ENCODE results near the gene CTNNBL1. TPM values are rescaled to one million over a fixed set of nuclear protein-coding genes. Genes with fewer than 3 reads are reported as not detected.

CTNNBL1 gene
- total RNA-seq, 1 experiment from 2014 or later: 49.9 TPM

DNA sequence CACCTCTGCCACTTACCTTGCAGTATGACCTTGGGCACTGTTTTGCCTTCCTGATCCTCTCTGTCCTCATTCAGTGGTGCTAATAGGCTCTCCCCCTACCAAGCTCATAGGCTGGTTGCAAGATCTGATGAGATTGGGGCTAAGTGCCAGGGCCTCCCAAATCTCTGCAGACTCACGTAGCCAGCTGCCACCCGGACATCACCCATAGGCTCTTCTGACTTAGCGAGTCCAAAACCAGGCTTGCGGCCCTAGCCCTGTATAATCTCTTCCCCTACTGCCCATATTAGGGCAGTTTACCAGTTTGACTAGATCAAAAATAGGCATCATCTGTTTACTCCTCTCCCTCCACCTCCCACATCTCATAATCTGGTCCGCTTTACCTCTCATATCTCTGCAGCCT lies 154.9 kb downstream of the CTNNBL1 start:
- ATAC-seq (no peak), DNase-seq (no peak)
- Histone ChIP-seq H3K9me2 (replicated peaks; ENCODE audit: low read length) (no peaks in the 10 kb centered on the region), H3F3A (ENCODE audit: low read length, unreplicated experiment) (no peaks in the 10 kb centered on the region), H3K9me3 (ENCODE audit: low read length) (no peaks in the 10 kb centered on the region), H3K79me2 (ENCODE audit: low read length) (no peaks in the 10 kb centered on the region), H3K4me3 (ENCODE audit: low read length) (no peak overlapping the region), H3K4me2 (ENCODE audit: low read length) (no peak overlapping the region), H4K20me1 (ENCODE audit: low read length) (no peaks in the 10 kb centered on the region), H3K4me1 (ENCODE audit: insufficient read depth, low read length) (no peaks in the 10 kb centered on the region), H3K27me3 (ENCODE audit: low read length) (no peaks in the 10 kb centered on the region), H3K36me3 (ENCODE audit: low read depth, low read length) (peaks cover under 1% of the 10 kb centered on the region), H3K9ac (ENCODE audit: low read length) (no peak overlapping the region), H3K27ac (ENCODE audit: low read length) (no peak overlapping the region), H2AFZ (ENCODE audit: low read length) (no peak overlapping the region)
- BruUV-seq (replicated peaks): no TSS peak
- TF ChIP-seq EZH2 (IDR thresholded peaks at IDR 0.05; ENCODE audit: low read length, unreplicated experiment) (no peak), EZH2phosphoT487 (IDR thresholded peaks at IDR 0.05; ENCODE audit: borderline replicate concordance, low read length) (no peak)
- TF ChIP-seq, protein P1, sequence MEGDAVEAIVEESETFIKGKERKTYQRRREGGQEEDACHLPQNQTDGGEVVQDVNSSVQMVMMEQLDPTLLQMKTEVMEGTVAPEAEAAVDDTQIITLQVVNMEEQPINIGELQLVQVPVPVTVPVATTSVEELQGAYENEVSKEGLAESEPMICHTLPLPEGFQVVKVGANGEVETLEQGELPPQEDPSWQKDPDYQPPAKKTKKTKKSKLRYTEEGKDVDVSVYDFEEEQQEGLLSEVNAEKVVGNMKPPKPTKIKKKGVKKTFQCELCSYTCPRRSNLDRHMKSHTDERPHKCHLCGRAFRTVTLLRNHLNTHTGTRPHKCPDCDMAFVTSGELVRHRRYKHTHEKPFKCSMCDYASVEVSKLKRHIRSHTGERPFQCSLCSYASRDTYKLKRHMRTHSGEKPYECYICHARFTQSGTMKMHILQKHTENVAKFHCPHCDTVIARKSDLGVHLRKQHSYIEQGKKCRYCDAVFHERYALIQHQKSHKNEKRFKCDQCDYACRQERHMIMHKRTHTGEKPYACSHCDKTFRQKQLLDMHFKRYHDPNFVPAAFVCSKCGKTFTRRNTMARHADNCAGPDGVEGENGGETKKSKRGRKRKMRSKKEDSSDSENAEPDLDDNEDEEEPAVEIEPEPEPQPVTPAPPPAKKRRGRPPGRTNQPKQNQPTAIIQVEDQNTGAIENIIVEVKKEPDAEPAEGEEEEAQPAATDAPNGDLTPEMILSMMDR (conservative IDR thresholded peaks at IDR 0.05; ENCODE audit: low read depth, low read length): no peak
- intact Hi-C loops (cut with micrococcal nuclease): no loop called here
- POLR2A ChIA-PET (ENCODE audit: unreplicated experiment): no interaction called here
- CTCF ChIA-PET: no interaction called here

- H3K9me3 ChIP-seq (ENCODE audit: low read length): no peaks in the 10 kb centered on the region
- H4K20me1 ChIP-seq (ENCODE audit: low read length): no peaks in the 10 kb centered on the region
- ChIA-PET POLR2A (ENCODE audit: unreplicated experiment) (no interaction called here), CTCF (no interaction called here)
- H3K4me2 ChIP-seq (ENCODE audit: low read length): no peak overlapping the region
- intact Hi-C loops (cut with micrococcal nuclease): no loop called here
- no peaks in the 10 kb centered on the region for H3K9me2 ChIP-seq (replicated peaks; ENCODE audit: low read length)
- H3K27ac ChIP-seq (ENCODE audit: low read length): no peak overlapping the region
- no peak overlapping the region for H3K4me3 ChIP-seq (ENCODE audit: low read length)
- no peaks in the 10 kb centered on the region for H3K4me1 ChIP-seq (ENCODE audit: insufficient read depth, low read length)
- H3K27me3 ChIP-seq (ENCODE audit: low read length): no peaks in the 10 kb centered on the region
- no peak overlapping the region for H2AFZ ChIP-seq (ENCODE audit: low read length)
- no peak overlapping the region for H3K9ac ChIP-seq (ENCODE audit: low read length)
- no peak for ATAC-seq
- DNase-seq: no peak
- no peaks in the 10 kb centered on the region for H3K79me2 ChIP-seq (ENCODE audit: low read length)
- no TSS peak for BruUV-seq (replicated peaks)
- TF ChIP-seq EZH2 (IDR thresholded peaks at IDR 0.05; ENCODE audit: low read length, unreplicated experiment) (no peak), EZH2phosphoT487 (IDR thresholded peaks at IDR 0.05; ENCODE audit: borderline replicate concordance, low read length) (no peak)
- TF ChIP-seq, protein P1 (conservative IDR thresholded peaks at IDR 0.05; ENCODE audit: low read depth, low read length): no peak
- H3K36me3 ChIP-seq (ENCODE audit: low read depth, low read length): peaks cover 3% of the 10 kb centered on the region
- H3F3A ChIP-seq (ENCODE audit: low read length, unreplicated experiment): no peaks in the 10 kb centered on the region
These were observed 155.3 kb downstream of the CTNNBL1 start for GRCh38 chr20:37849156-37849555.

DNA sequence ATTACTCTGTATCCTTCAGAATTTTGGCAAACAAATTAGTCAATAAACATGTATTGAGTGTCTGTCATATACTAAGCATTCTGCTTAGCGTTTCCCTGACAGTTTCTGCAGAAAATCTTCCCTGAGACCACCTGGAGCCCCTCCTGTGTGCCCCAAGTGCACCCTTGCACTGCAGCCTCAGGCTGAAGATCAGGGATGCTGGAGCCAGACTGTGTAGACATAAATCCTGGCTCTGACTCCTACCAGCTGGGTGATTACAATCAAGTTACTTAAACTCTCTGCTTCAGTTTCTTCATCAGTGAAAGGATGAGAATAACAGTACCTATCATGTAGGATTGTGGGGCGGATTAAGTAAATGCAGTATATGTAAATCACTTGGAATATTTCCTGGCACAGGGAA lies 155.7 kb downstream of the CTNNBL1 start:
- H3K9me2 ChIP-seq (replicated peaks; ENCODE audit: low read length): no peaks in the 10 kb centered on the region
- no peak overlapping the region for H2AFZ ChIP-seq (ENCODE audit: low read length)
- H3K9me3 ChIP-seq (ENCODE audit: low read length): no peaks in the 10 kb centered on the region
- H3K4me2 ChIP-seq (ENCODE audit: low read length): no peak overlapping the region
- H3K27me3 ChIP-seq (ENCODE audit: low read length): no peaks in the 10 kb centered on the region
- DNase-seq (no peak), ATAC-seq (no peak)
- no peak overlapping the region for H3K27ac ChIP-seq (ENCODE audit: low read length)
- intact Hi-C loops (cut with micrococcal nuclease): no loop called here
- H3K36me3 ChIP-seq (ENCODE audit: low read depth, low read length): peaks cover 3% of the 10 kb centered on the region
- no peak for TF ChIP-seq EZH2 (IDR thresholded peaks at IDR 0.05; ENCODE audit: low read length, unreplicated experiment)
- no peak for TF ChIP-seq EZH2phosphoT487 (IDR thresholded peaks at IDR 0.05; ENCODE audit: borderline replicate concordance, low read length)
- TF ChIP-seq, protein P1 (conservative IDR thresholded peaks at IDR 0.05; ENCODE audit: low read depth, low read length): no peak
- no peaks in the 10 kb centered on the region for H3K4me1 ChIP-seq (ENCODE audit: insufficient read depth, low read length)
- BruUV-seq (replicated peaks): no TSS peak
- no peaks in the 10 kb centered on the region for H4K20me1 ChIP-seq (ENCODE audit: low read length)
- H3K9ac ChIP-seq (ENCODE audit: low read length): no peak overlapping the region
- H3K4me3 ChIP-seq (ENCODE audit: low read length): no peak overlapping the region
- CTCF ChIA-PET: no interaction called here
- no peaks in the 10 kb centered on the region for H3F3A ChIP-seq (ENCODE audit: low read length, unreplicated experiment)
- H3K79me2 ChIP-seq (ENCODE audit: low read length): no peaks in the 10 kb centered on the region
- POLR2A ChIA-PET (ENCODE audit: unreplicated experiment): no interaction called here
